ENCODE results near the gene EML4. TPM values are rescaled to one million over a fixed set of nuclear protein-coding genes. Genes with fewer than 3 reads are reported as not detected.
A peak's percentile ranks its signal among the peaks of the same experiment; 100 is the strongest.

Gene EML4
- total RNA-seq, 1 donor from 2014 or later = 72.2 TPM

DNA sequence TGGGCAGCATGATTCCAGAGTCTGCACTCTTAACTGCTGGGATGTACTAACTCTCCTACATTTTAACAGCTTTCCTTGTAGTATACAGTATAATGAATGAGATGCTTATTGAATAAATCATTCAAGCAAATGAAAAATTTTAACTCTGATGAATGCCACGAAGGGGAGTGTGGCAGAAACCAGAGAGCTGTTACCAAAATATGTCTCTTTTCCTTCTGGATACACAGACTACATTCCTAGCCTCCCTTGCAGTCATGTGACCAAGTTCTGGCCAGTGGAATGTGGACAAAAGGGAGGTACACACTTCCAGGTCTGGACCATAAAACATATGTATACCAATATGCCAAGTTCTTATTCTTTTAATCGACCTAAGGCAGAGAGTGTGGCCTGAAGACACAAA is 1.7 kb upstream of the EML4 start:
- H3K4me3 Mint-ChIP-seq = peak overlapping the region; percentile 50
- no peaks in the 10 kb centered on the region for H3K9me3 Mint-ChIP-seq
- peaks cover 12% of the 10 kb centered on the region for H3K4me1 Mint-ChIP-seq
- no peak for DNase-seq (ENCODE audit: low read depth, low spot score)
- H3K36me3 Mint-ChIP-seq (ENCODE audit: low read depth) = no peaks in the 10 kb centered on the region
- H3K27me3 Mint-ChIP-seq (ENCODE audit: low read depth) = no peaks in the 10 kb centered on the region
- no peak overlapping the region for H3K27ac Mint-ChIP-seq (ENCODE audit: unreplicated experiment)
- TF ChIP-seq, protein P1, sequence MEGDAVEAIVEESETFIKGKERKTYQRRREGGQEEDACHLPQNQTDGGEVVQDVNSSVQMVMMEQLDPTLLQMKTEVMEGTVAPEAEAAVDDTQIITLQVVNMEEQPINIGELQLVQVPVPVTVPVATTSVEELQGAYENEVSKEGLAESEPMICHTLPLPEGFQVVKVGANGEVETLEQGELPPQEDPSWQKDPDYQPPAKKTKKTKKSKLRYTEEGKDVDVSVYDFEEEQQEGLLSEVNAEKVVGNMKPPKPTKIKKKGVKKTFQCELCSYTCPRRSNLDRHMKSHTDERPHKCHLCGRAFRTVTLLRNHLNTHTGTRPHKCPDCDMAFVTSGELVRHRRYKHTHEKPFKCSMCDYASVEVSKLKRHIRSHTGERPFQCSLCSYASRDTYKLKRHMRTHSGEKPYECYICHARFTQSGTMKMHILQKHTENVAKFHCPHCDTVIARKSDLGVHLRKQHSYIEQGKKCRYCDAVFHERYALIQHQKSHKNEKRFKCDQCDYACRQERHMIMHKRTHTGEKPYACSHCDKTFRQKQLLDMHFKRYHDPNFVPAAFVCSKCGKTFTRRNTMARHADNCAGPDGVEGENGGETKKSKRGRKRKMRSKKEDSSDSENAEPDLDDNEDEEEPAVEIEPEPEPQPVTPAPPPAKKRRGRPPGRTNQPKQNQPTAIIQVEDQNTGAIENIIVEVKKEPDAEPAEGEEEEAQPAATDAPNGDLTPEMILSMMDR (conservative IDR thresholded peaks at IDR 0.05) = no peak

DNA sequence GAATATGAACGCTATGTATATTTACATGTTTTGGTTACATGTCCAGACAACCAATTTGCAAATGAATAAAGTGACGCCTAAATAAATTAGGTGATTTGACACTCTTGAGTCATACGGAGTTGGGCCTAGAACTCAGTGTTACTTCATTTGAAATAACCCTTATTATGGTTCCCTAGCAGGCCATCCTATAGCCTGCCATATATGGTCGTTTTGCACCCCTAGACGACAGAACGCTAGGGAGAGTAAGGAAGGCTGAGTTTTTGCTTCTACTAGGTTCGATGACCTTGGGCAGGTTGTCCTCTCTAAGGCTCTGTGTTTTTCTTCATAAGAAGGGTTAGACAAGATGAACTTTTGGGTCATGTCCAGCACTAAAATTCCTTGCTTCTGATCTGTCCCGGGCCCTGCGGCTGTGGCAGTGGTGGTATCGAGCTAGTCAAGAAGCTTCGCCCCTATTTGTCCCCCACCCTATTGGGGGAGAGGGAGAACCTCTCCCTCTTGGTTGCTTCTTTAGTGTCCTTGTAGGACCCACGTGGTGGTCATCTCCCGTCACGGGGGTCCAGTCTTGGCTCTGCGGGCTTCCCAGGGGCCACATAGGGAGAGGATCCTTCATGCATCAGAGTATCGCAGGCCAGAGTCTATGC is 574 bp upstream of the EML4 start:
- H3K27ac Mint-ChIP-seq (ENCODE audit: unreplicated experiment) = peak overlapping the region; percentile 44
- TF ChIP-seq, protein P1 (conservative IDR thresholded peaks at IDR 0.05) = no peak
- no peaks in the 10 kb centered on the region for H3K27me3 Mint-ChIP-seq (ENCODE audit: low read depth)

GRCh38 chr2:42169874-42170521 is 845 bp downstream of the EML4 start:
- no peak for DNase-seq (ENCODE audit: low read depth, low spot score)
- no peaks in the 10 kb centered on the region for H3K36me3 Mint-ChIP-seq (ENCODE audit: low read depth)
- no peaks in the 10 kb centered on the region for H3K27me3 Mint-ChIP-seq (ENCODE audit: low read depth)
- no peaks in the 10 kb centered on the region for H3K9me3 Mint-ChIP-seq
- TF ChIP-seq, protein P1 (conservative IDR thresholded peaks at IDR 0.05) = no peak
- no peak overlapping the region for H3K4me3 Mint-ChIP-seq
- no peak overlapping the region for H3K27ac Mint-ChIP-seq (ENCODE audit: unreplicated experiment)
- peaks cover 3% of the 10 kb centered on the region for H3K4me1 Mint-ChIP-seq

More for the DNA sequence above, 574 bp upstream of the EML4 start:
- no peaks in the 10 kb centered on the region for H3K36me3 Mint-ChIP-seq (ENCODE audit: low read depth)
- H3K4me1 Mint-ChIP-seq = peaks cover 12% of the 10 kb centered on the region
- H3K9me3 Mint-ChIP-seq = no peaks in the 10 kb centered on the region
- peak overlapping the region; percentile 84 for H3K4me3 Mint-ChIP-seq
- no peak for DNase-seq (ENCODE audit: low read depth, low spot score)

DNA sequence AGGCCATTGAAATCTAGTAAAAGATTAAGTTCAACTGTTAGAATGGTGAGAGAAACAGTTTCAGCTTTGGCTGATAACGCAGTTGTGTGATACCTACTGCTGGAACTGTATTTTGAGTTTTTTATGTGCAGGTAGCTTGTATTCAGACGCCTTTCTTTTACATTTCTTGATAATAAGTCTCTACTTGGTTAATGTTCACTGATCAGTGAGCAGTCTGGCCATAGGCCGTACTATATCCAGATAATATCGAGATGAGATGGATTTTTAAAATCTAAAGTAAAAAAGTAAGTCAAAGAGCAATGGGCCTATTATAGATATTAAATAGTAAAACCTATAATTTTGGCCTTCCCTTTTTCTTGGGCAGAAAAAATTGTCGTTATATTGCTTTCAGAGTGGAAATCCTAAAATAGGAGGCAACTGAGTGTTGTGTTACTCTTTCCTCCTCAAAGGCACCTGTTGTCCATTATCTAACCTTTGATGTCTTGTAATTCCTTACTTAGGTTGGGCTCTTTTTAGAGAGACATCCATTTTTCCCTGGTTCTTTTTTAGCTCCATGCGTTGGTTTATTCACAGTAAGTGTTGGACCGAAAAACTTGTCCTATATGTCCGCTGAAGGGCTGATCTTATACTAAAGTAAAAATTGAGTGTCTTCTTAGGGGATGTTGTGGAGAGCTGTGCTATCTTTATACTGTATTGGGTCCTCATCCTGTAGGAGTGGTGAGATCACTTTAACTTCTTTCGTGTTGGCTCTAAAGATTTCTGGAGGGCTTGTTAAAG is 1.7 kb downstream of the EML4 start:
- H3K4me3 Mint-ChIP-seq = no peak overlapping the region
- no peaks in the 10 kb centered on the region for H3K27me3 Mint-ChIP-seq (ENCODE audit: low read depth)
- peaks cover 3% of the 10 kb centered on the region for H3K4me1 Mint-ChIP-seq
- H3K9me3 Mint-ChIP-seq = no peaks in the 10 kb centered on the region
- no peak for DNase-seq (ENCODE audit: low read depth, low spot score)
- TF ChIP-seq, protein P1 (conservative IDR thresholded peaks at IDR 0.05) = no peak
- H3K36me3 Mint-ChIP-seq (ENCODE audit: low read depth) = no peaks in the 10 kb centered on the region
- H3K27ac Mint-ChIP-seq (ENCODE audit: unreplicated experiment) = no peak overlapping the region

DNA sequence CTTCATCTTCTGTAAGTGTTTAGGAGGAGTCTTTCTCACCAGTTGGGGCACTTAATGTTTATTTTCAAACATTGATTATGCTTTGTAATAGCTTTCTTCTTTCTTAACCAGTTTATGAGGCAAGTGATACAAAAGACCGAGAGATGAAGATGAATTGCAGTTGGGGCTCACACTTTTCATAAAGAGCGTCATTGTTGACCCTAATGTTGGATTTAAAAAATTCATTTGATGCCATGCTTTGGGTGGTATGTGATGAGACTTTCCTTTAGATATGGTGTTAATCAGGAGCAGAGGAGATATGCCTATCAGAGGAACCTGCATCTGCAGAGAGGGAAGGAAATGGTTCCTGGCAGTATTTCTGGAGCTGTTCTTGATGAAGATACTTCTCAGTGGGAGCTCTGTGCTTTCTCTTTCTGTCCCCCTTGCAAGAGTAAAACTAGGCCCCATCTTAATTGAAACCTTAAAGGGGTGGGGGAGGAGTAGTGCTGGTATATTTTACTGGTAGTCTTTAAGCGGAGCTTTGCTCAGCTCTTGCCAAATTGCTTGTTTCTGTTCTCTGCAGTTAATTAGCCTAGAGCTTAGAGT is 2.3 kb downstream of the EML4 start:
- Mint-ChIP-seq H3K27ac (ENCODE audit: unreplicated experiment) (no peak overlapping the region), H3K36me3 (ENCODE audit: low read depth) (no peaks in the 10 kb centered on the region), H3K4me1 (peaks cover 8% of the 10 kb centered on the region), H3K4me3 (no peak overlapping the region), H3K9me3 (no peaks in the 10 kb centered on the region), H3K27me3 (ENCODE audit: low read depth) (no peaks in the 10 kb centered on the region)
- DNase-seq (ENCODE audit: low read depth, low spot score) = no peak
- TF ChIP-seq, protein P1 (conservative IDR thresholded peaks at IDR 0.05) = no peak
